Measurements from ENCODE around the gene C1QL4. TPM values are rescaled to one million over a fixed set of nuclear protein-coding genes. Genes with fewer than 3 reads are reported as not detected.

Gene C1QL4
- total RNA-seq, 3 donors from 2014 or later: 0.33 to 0.44 TPM; not detected in 1

GRCh38 chr12:49293056-49293956 lies 43.7 kb downstream of the C1QL4 start:
- no peaks in the 10 kb centered on the region for H3K36me3 ChIP-seq
- intact Hi-C loops (cut with DNase I; ENCODE audit: low total_unique reads): no loop called here

GRCh38 chr12:49292729-49293055 lies 44.3 kb downstream of the C1QL4 start:
- DNase-seq (ENCODE audit: low spot score in 2 of 2): no peak
- TF ChIP-seq CTCF (IDR thresholded peaks at IDR 0.05) (no peak), POLR2A (IDR thresholded peaks at IDR 0.05) (no peak), POLR2AphosphoS5 (IDR thresholded peaks at IDR 0.05) (no peak)
- peak overlapping the region in 1 of 3 donors; percentile 48 for H3K4me3 ChIP-seq
- peaks cover 0 to 7% of the 10 kb centered on the region in 2 donors for H3K4me1 ChIP-seq
- no peaks in the 10 kb centered on the region for H3K36me3 ChIP-seq
- peak overlapping the region; percentile 25 to 69 for H3K27ac ChIP-seq
- intact Hi-C loops (cut with DNase I; ENCODE audit: low total_unique reads): no loop called here
- H3K9me3 ChIP-seq: no peaks in the 10 kb centered on the region
- H3K27me3 ChIP-seq: peaks cover 11 to 30% of the 10 kb centered on the region in 2 donors

More at GRCh38 chr12:49293056-49293956, 43.7 kb downstream of the C1QL4 start:
- no peak for DNase-seq (ENCODE audit: low spot score in 2 of 2)
- H3K9me3 ChIP-seq: no peaks in the 10 kb centered on the region
- TF ChIP-seq POLR2A (IDR thresholded peaks at IDR 0.05) (no peak), POLR2AphosphoS5 (IDR thresholded peaks at IDR 0.05) (no peak), CTCF (IDR thresholded peaks at IDR 0.05) (no peak)
- H3K4me1 ChIP-seq: peaks cover 0 to 7% of the 10 kb centered on the region in 2 donors
- H3K4me3 ChIP-seq: peak overlapping the region in 2 of 3 donors; percentile 26 to 48
- peaks cover 11 to 36% of the 10 kb centered on the region in 2 donors for H3K27me3 ChIP-seq
- H3K27ac ChIP-seq: peak overlapping the region; percentile 25 to 69

GRCh38 chr12:49288922-49289555 lies 47.9 kb downstream of the C1QL4 start:
- Histone ChIP-seq H3K4me3 (no peak overlapping the region), H3K9me3 (no peaks in the 10 kb centered on the region), H3K36me3 (no peaks in the 10 kb centered on the region), H3K4me1 (no peaks in the 10 kb centered on the region), H3K27me3 (no peaks in the 10 kb centered on the region), H3K27ac (no peak overlapping the region)
- no peak for DNase-seq (ENCODE audit: low spot score in 2 of 2)
- TF ChIP-seq POLR2A (IDR thresholded peaks at IDR 0.05) (no peak), CTCF (IDR thresholded peaks at IDR 0.05) (no peak), POLR2AphosphoS5 (IDR thresholded peaks at IDR 0.05) (no peak)
- intact Hi-C loops (cut with DNase I; ENCODE audit: low total_unique reads): loop anchor here (5.0 kb wide), 1 partner anchor 467 kb away; no protein-coding TSS in a partner anchor

GRCh38 chr12:49288412-49288853 lies 48.6 kb downstream of the C1QL4 start:
- intact Hi-C loops (cut with DNase I; ENCODE audit: low total_unique reads): loop anchor here (5.0 kb wide), 1 partner anchor 466 kb away; no protein-coding TSS in a partner anchor
- peak in 1 of 2 donors; percentile 49 for DNase-seq (ENCODE audit: low spot score in 2 of 2)
- TF ChIP-seq CTCF (IDR thresholded peaks at IDR 0.05) (peak; percentile 64 to 82 (median 79)), POLR2AphosphoS5 (IDR thresholded peaks at IDR 0.05) (no peak)
- H3K4me3 ChIP-seq: no peak overlapping the region
- H3K9me3 ChIP-seq: no peaks in the 10 kb centered on the region
- no peaks in the 10 kb centered on the region for H3K36me3 ChIP-seq
- H3K27ac ChIP-seq: no peak overlapping the region
- H3K4me1 ChIP-seq: no peaks in the 10 kb centered on the region
- no peaks in the 10 kb centered on the region for H3K27me3 ChIP-seq

GRCh38 chr12:49287876-49288275 lies 49.1 kb downstream of the C1QL4 start:
- Histone ChIP-seq H3K36me3 (no peaks in the 10 kb centered on the region), H3K4me1 (no peaks in the 10 kb centered on the region), H3K27ac (no peak overlapping the region), H3K4me3 (no peak overlapping the region), H3K9me3 (no peaks in the 10 kb centered on the region), H3K27me3 (no peaks in the 10 kb centered on the region)
- intact Hi-C loops (cut with DNase I; ENCODE audit: low total_unique reads): loop anchor here (5.0 kb wide), 1 partner anchor 466 kb away; no protein-coding TSS in a partner anchor
- no peak for DNase-seq (ENCODE audit: low spot score in 2 of 2)
- no peak for TF ChIP-seq CTCF (IDR thresholded peaks at IDR 0.05)
- no peak for TF ChIP-seq POLR2AphosphoS5 (IDR thresholded peaks at IDR 0.05)
- TF ChIP-seq POLR2A (IDR thresholded peaks at IDR 0.05): no peak
